GM12878 (cell line): ENCODE results near the gene DLX1. TPM values are rescaled to one million over a fixed set of nuclear protein-coding genes. Genes with fewer than 3 reads are reported as not detected.

ENCODE experiments used
- ATAC-seq: fragments of 200-7000 bp; cut with Tn5 transposase; 3 replicates; pipeline ENCODE4 v1.9.1; 2020; ENCODE audit warnings: mild to moderate bottlenecking, moderate library complexity
- BruUV-seq: library from RNA; stranded (reverse); fragments of 400-500 nt; replicated peaks from 2 replicates; lab custom pipeline; 2021; lab: Mats Ljungman, UMichigan
- CTCF ChIA-PET: fragments of 300-600 bp; sonication (Branson Sonifier 250); formaldehyde crosslinking; extraction: SDS; loops from one replicate; lab custom pipeline; 2021; ENCODE audit warnings: inconsistent platforms; lab: Yijun Ruan, JAX
- POLR2A ChIA-PET: fragments of 350-600 bp; formaldehyde crosslinking; extraction: SDS; loops from one replicate; lab custom pipeline; 2021; ENCODE audit warnings: inconsistent platforms; lab: Charles Lee
- RAD21 ChIA-PET: fragments of 300-600 bp; sonication (Branson Sonifier 250); formaldehyde crosslinking; loops from one replicate; lab custom pipeline; 2023; ENCODE audit warnings: antibody characterized with exemption; ENCODE audit not compliant: unreplicated experiment; lab: Charles Lee
- SMC1A ChIA-PET: fragments of 300-600 bp; sonication (Branson Sonifier 250); formaldehyde crosslinking; loops from one replicate; lab custom pipeline; 2023; ENCODE audit not compliant: unreplicated experiment, uncharacterized antibody; lab: Charles Lee
- DNase-seq: peaks from one replicate; pipeline ENCODE4 v3.0.0-alpha.2; 2011; ENCODE audit warnings: low read depth, low spot score
- FAIRE-seq: peaks from 3 replicates; lab custom pipeline; 2011; peaks lifted over from hg19 to GRCh38; lab: Jason Lieb, UNC
- H2AFZ ChIP-seq: 2 replicates; pipeline ENCODE4 v1.6.0; 2011; ENCODE audit warnings: low read depth, low read length, control low read depth; ENCODE audit not compliant: control insufficient read depth
- H3K27ac ChIP-seq: 2 replicates; pipeline ENCODE4 v1.5.1; 2011; ENCODE audit warnings: control low read depth; ENCODE audit not compliant: control insufficient read depth, insufficient read depth
- H3K27me3 ChIP-seq, 2 experiments: replicated peaks in 1 of 2; 2 replicates each; pipeline versions ENCODE4 v1.6.0 to v1.6.1; 2011; ENCODE audit warnings: low read length in 1 of 2; ENCODE audit not compliant: control insufficient read depth in 2 of 2, insufficient read depth in 2 of 2
- H3K36me3 ChIP-seq, 2 experiments: 2 replicates each; pipeline ENCODE4 v1.5.1; 2011; ENCODE audit warnings: low read length in 1 of 2; ENCODE audit not compliant: control insufficient read depth in 2 of 2, insufficient read depth in 2 of 2
- H3K4me1 ChIP-seq: 2 replicates; pipeline ENCODE4 v1.6.1; 2011; ENCODE audit warnings: mild to moderate bottlenecking, low read length, moderate library complexity, mixed read lengths; ENCODE audit not compliant: control insufficient read depth, insufficient read depth
- H3K4me2 ChIP-seq: 2 replicates; pipeline ENCODE4 v1.6.0; 2011; ENCODE audit warnings: control low read depth; ENCODE audit not compliant: control insufficient read depth, insufficient read depth
- H3K4me3 ChIP-seq: fragments of 200-600 bp; sonication (generic); 2 replicates; pipeline ENCODE4 v1.5.1; 2016
- H3K79me2 ChIP-seq: 2 replicates; pipeline ENCODE4 v1.6.0; 2011; ENCODE audit warnings: low read length; ENCODE audit not compliant: control insufficient read depth, insufficient read depth
- H3K9ac ChIP-seq: 2 replicates; pipeline ENCODE4 v1.8.0; 2011; ENCODE audit warnings: low read length, control low read depth, mixed read lengths; ENCODE audit not compliant: control insufficient read depth, insufficient read depth
- H3K9me3 ChIP-seq: replicated peaks from 3 replicates; pipeline ENCODE4 v1.5.1; 2011; ENCODE audit warnings: mild to moderate bottlenecking, low read length; ENCODE audit not compliant: control insufficient read depth, insufficient read depth
- H4K20me1 ChIP-seq: 2 replicates; pipeline ENCODE4 v1.6.0; 2011; ENCODE audit not compliant: control insufficient read depth, insufficient read depth
- BHLHE40 ChIP-seq, 2 experiments: fragments of 450-650 bp in 1 of 2; IDR thresholded peaks; 2 replicates each; pipeline ENCODE4 v1.6.1; 2011 to 2017; ENCODE audit warnings: low read depth in 2 of 2, borderline replicate concordance in 1 of 2, improper control_type of control experiment in 1 of 2, low read length in 1 of 2, mild to moderate bottlenecking in 1 of 2
- CTCF ChIP-seq, 3 experiments: IDR thresholded peaks in 2 of 3; conservative IDR thresholded peaks in 1 of 3; 2 replicates each; pipeline ENCODE4 v1.5.1; 2011; ENCODE audit warnings: low read depth in 3 of 3, low read length in 3 of 3, mild to moderate bottlenecking in 3 of 3, control low read depth in 2 of 3, moderate library complexity in 2 of 3, inconsistent platforms in 1 of 3, mixed read lengths in 1 of 3; ENCODE audit not compliant: control insufficient read depth in 2 of 3, insufficient read depth in 1 of 3; ENCODE audit errors: extremely low read depth in 1 of 3
- E4F1 ChIP-seq: fragments of 450-650 bp; IDR thresholded peaks from 2 replicates; pipeline ENCODE4 v1.6.1; 2018; ENCODE audit warnings: borderline replicate concordance, mild to moderate bottlenecking; ENCODE audit not compliant: partially characterized antibody
- FOS ChIP-seq: IDR thresholded peaks from 3 replicates; pipeline ENCODE4 v1.6.1; 2011; ENCODE audit warnings: borderline replicate concordance; ENCODE audit not compliant: insufficient read length; ENCODE audit errors: extremely low read depth
- HDAC6 ChIP-seq: fragments of 200-600 bp; sonication (generic); IDR thresholded peaks from one replicate; pipeline ENCODE4 v1.8.0; 2017; ENCODE audit warnings: antibody characterized with exemption; ENCODE audit not compliant: unreplicated experiment
- IKZF2 ChIP-seq, 2 experiments: fragments of 450-650 bp; IDR thresholded peaks; 2 replicates each; pipeline ENCODE4 v1.6.1; 2017; ENCODE audit warnings: mild to moderate bottlenecking in 2 of 2, moderate library complexity in 2 of 2
- IRF3 ChIP-seq: fragments of 450-650 bp; IDR thresholded peaks from 2 replicates; pipeline ENCODE4 v1.6.1; 2014; ENCODE audit warnings: mild to moderate bottlenecking
- PAX5 ChIP-seq: IDR thresholded peaks from 2 replicates; pipeline ENCODE4 v1.6.1; 2011; ENCODE audit warnings: low read depth, low read length, borderline replicate concordance
- POLR2AphosphoS2 ChIP-seq: IDR thresholded peaks from 2 replicates; pipeline ENCODE4 v1.6.1; 2011; ENCODE audit warnings: low read depth, mild to moderate bottlenecking, low read length, improper control_type of control experiment, moderate library complexity
- RBBP5 ChIP-seq: fragments of 200-600 bp; sonication (generic); conservative IDR thresholded peaks from 2 replicates; pipeline ENCODE4 v1.6.1; 2016
- SIN3A ChIP-seq: IDR thresholded peaks from 2 replicates; pipeline ENCODE4 v1.6.1; 2012; ENCODE audit warnings: low read depth, low read length, improper control_type of control experiment
- SMAD1 ChIP-seq: fragments of 450-650 bp; IDR thresholded peaks from 2 replicates; pipeline ENCODE4 v1.6.1; 2018; ENCODE audit warnings: mild to moderate bottlenecking, low read depth; ENCODE audit not compliant: partially characterized antibody
- STAT3 ChIP-seq: IDR thresholded peaks from 2 replicates; pipeline ENCODE4 v1.6.1; 2011; ENCODE audit warnings: low read depth, low read length, improper control_type of control experiment
- TBL1XR1 ChIP-seq: IDR thresholded peaks from 2 replicates; pipeline ENCODE4 v1.6.1; 2012; ENCODE audit warnings: low read depth, low read length, improper control_type of control experiment
- USF2 ChIP-seq: IDR thresholded peaks from 2 replicates; pipeline ENCODE4 v1.6.1; 2011; ENCODE audit warnings: low read depth, low read length, improper control_type of control experiment, borderline replicate concordance
- ZNF384 ChIP-seq: IDR thresholded peaks from 2 replicates; pipeline ENCODE4 v1.6.1; 2012; ENCODE audit warnings: low read depth, mild to moderate bottlenecking, low read length, improper control_type of control experiment, borderline replicate concordance
- WGBS: methylation state at CpG from one replicate; pipeline ENCODE4 v1.1.6; 2016; ENCODE audit warnings: low lambda C conversion rate; ENCODE audit not compliant: insufficient replicate concordance, insufficient coverage; ENCODE audit errors: missing lambda C conversion rate; 5-methylcytosine and 5-hydroxymethylcytosine counted together
- in situ Hi-C: fragments of 300-500 bp; cut with MboI; formaldehyde crosslinking; loops from 9 replicates; pipeline ENCODE4 v1.14.3; 2018; ENCODE audit warnings: mixed read lengths
- intact Hi-C: fragments of 100-400 bp; cut with micrococcal nuclease; formaldehyde crosslinking; loops from one replicate; pipeline ENCODE4 v1.14.2; 2022; ENCODE audit not compliant: unreplicated experiment
- polyA plus RNA-seq, 11 experiments: library from polyadenylated mRNA; depleted of rRNA in 4 of 11; unstranded in 6 of 11; stranded (reverse) in 5 of 11; fragments of >200 nt; fragmentation: Nextera tagmentation in 4 of 11; fragmentation: Illumina TruSeq in 1 of 11; extraction: Ambion mirVana in 4 of 11; extraction: Trizol in 1 of 11; gene quantifications; 1 replicate in 1 of 11; 2 replicates in 10 of 11; pipeline versions ENCODE4 v1.2.1 to v1.2.3, GENCODE V29; 2011 to 2016; ENCODE audit warnings: inconsistent platforms in 2 of 11, missing spikeins in 2 of 11, low read depth in 1 of 11
- total RNA-seq, 4 experiments: library from RNA; depleted of rRNA in 3 of 4; stranded (reverse); fragments of >200 nt in 3 of 4; fragmentation: Illumina TruSeq in 1 of 4; extraction: Trizol in 1 of 4; gene quantifications; 2 replicates each; pipeline versions ENCODE4 v1.2.1 to v1.2.3, GENCODE V29; 2013 to 2021

DLX1 gene
- total and polyA plus RNA-seq, 10 of the 15 experiments (the other 5 are each of a cell fraction or from before 2014, with no cell fraction given): 0.06 TPM; not detected in 9

GRCh38 chr2:172089005-172089504, 3.7 kb downstream of the DLX1 start:
- POLR2A ChIA-PET: interaction anchor here (0.6 kb wide), 1 partner anchor 1648 kb away, joined by 4 read pairs; no protein-coding TSS in a partner anchor

More at GRCh38 chr2:172089005-172089504, 3.7 kb downstream of the DLX1 start:
- no peak overlapping the region for H2AFZ ChIP-seq
- 38% methylated on average over 10 of the region's 10 CpGs for WGBS
- peaks cover 6% of the 10 kb centered on the region; the same call in 1 of the 2 replicates for H4K20me1 ChIP-seq
- TF ChIP-seq IRF3: no peak
- no peak for TF ChIP-seq PAX5
- no peak for TF ChIP-seq IKZF2 (IDR thresholded peaks at IDR 0.05)
- TF ChIP-seq TBL1XR1: no peak
- no peak for TF ChIP-seq FOS
- TF ChIP-seq BHLHE40 (IDR thresholded peaks at IDR 0.05; ENCODE audit: borderline replicate concordance in 1 of 2, low read depth in 2 of 2, low read length in 1 of 2): no peak
- TF ChIP-seq E4F1: no peak
- no peak for TF ChIP-seq ZNF384
- TF ChIP-seq HDAC6: no peak
- TF ChIP-seq SMAD1: no peak
- TF ChIP-seq SIN3A: no peak
- no peak for TF ChIP-seq POLR2AphosphoS2
- no peak for TF ChIP-seq CTCF (IDR thresholded peaks at IDR 0.05 in 2 of 3, conservative IDR thresholded peaks at IDR 0.05 in 1 of 3; ENCODE audit: control insufficient read depth in 2 of 3, extremely low read depth in 1 of 3, insufficient read depth in 1 of 3, low read depth in 3 of 3, low read length in 3 of 3)
- no peak for TF ChIP-seq RBBP5
- TF ChIP-seq USF2: no peak
- no peak for TF ChIP-seq STAT3
- CTCF ChIA-PET: no interaction called here
- H3K4me1 ChIP-seq: peaks cover 12% of the 10 kb centered on the region
- SMC1A ChIA-PET: no interaction called here
- no peak overlapping the region for H3K27ac ChIP-seq
- H3K4me3 ChIP-seq: no peak overlapping the region
- no peaks in the 10 kb centered on the region; the same call in 2 of the 3 replicates for H3K9me3 ChIP-seq
- ATAC-seq (no peak), FAIRE-seq (no peak), DNase-seq (no peak)
- H3K36me3 ChIP-seq: no peaks in the 10 kb centered on the region
- H3K4me2 ChIP-seq: no peak overlapping the region
- no peak overlapping the region for H3K9ac ChIP-seq
- in situ Hi-C loops (no loop called here), intact Hi-C loops (loop anchor here (5.0 kb wide), 1 partner anchor 92 kb away; the partner anchor contains the start of gene METAP1D)
- BruUV-seq: no TSS peak
- RAD21 ChIA-PET: no interaction called here
- H3K27me3 ChIP-seq: peaks cover 32 to 64% of the 10 kb centered on the region in 2 experiments
- no peaks in the 10 kb centered on the region for H3K79me2 ChIP-seq
